Keratinocyte (primary cell): ENCODE results near the gene STXBP1.

Experiments used
- EZH2 ChIP-seq: IDR thresholded peaks from one replicate; pipeline ENCODE4 v1.6.1; 2012; ENCODE audit warnings: inconsistent platforms, mild to moderate bottlenecking, low read length, moderate library complexity
- TF ChIP-seq, protein P1 (sequence below), 3 experiments: IDR thresholded peaks in 1 of 3; conservative IDR thresholded peaks in 1 of 3; optimal IDR thresholded peaks in 1 of 3; 2 replicates in 2 of 3; 3 replicates in 1 of 3; pipeline versions ENCODE3 to v1.5.1; 2011; ENCODE audit warnings: low read length in 3 of 3, mild to moderate bottlenecking in 3 of 3, moderate library complexity in 2 of 3, control low read depth in 1 of 3, inconsistent platforms in 1 of 3; ENCODE audit not compliant: insufficient read depth in 2 of 3; ENCODE audit errors: extremely low read depth in 1 of 3

GRCh38 chr9:127730799-127731410 is 118.8 kb downstream of the STXBP1 start:
- TF ChIP-seq, protein P1, sequence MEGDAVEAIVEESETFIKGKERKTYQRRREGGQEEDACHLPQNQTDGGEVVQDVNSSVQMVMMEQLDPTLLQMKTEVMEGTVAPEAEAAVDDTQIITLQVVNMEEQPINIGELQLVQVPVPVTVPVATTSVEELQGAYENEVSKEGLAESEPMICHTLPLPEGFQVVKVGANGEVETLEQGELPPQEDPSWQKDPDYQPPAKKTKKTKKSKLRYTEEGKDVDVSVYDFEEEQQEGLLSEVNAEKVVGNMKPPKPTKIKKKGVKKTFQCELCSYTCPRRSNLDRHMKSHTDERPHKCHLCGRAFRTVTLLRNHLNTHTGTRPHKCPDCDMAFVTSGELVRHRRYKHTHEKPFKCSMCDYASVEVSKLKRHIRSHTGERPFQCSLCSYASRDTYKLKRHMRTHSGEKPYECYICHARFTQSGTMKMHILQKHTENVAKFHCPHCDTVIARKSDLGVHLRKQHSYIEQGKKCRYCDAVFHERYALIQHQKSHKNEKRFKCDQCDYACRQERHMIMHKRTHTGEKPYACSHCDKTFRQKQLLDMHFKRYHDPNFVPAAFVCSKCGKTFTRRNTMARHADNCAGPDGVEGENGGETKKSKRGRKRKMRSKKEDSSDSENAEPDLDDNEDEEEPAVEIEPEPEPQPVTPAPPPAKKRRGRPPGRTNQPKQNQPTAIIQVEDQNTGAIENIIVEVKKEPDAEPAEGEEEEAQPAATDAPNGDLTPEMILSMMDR (optimal IDR thresholded peaks at IDR 0.05 in 1 of 3, IDR thresholded peaks at IDR 0.05 in 1 of 3, conservative IDR thresholded peaks at IDR 0.05 in 1 of 3; ENCODE audit: extremely low read depth in 1 of 3, insufficient read depth in 2 of 3, low read length in 3 of 3): no peak
- no peak for TF ChIP-seq EZH2
